ENCODE results near the gene DSEL. TPM values are rescaled to one million over a fixed set of nuclear protein-coding genes. Genes with fewer than 3 reads are reported as not detected.
A peak's percentile ranks its signal among the peaks of the same experiment; 100 is the strongest.

Gene DSEL
- total and polyA plus RNA-seq, 2 of the 8 experiments (the other 6 are each of a cell fraction or from before 2014, with no cell fraction given) = 3.0 to 22.8 TPM

GRCh38 chr18:67515942-67516538 is 480 bp downstream of the DSEL start (continued):
- TF ChIP-seq BCL11A (IDR thresholded peaks at IDR 0.05; ENCODE audit: low read depth in 2 of 2, low read length in 2 of 2) (no peak), POU5F1 (IDR thresholded peaks at IDR 0.05; ENCODE audit: low read depth, low read length) (no peak), GTF2F1 (IDR thresholded peaks at IDR 0.05; ENCODE audit: borderline replicate concordance, low read depth, low read length) (no peak), NRF1 (IDR thresholded peaks at IDR 0.05; ENCODE audit: low read depth, low read length) (no peak), SP4 (IDR thresholded peaks at IDR 0.05; ENCODE audit: low read length) (no peak), KDM5A (IDR thresholded peaks at IDR 0.05; ENCODE audit: low read length) (no peak), CEBPB (IDR thresholded peaks at IDR 0.05; ENCODE audit: low read depth, low read length) (0 out of 2 replicates have a peak, but pooled peaks have one; percentile 27), SAP30 (IDR thresholded peaks at IDR 0.05; ENCODE audit: insufficient read depth, insufficient replicate concordance, low read length) (no peak), TAF1 (IDR thresholded peaks at IDR 0.05; ENCODE audit: low read depth, low read length) (peak; percentile 53; the same call in 1 of the 2 replicates), ZNF274 (IDR thresholded peaks at IDR 0.05; ENCODE audit: borderline replicate concordance, extremely low read depth, low read length) (no peak), CREB1 (IDR thresholded peaks at IDR 0.05) (no peak), CTBP2 (IDR thresholded peaks at IDR 0.05; ENCODE audit: borderline replicate concordance, insufficient read depth, insufficient read length, low read length) (no peak), SP2 (IDR thresholded peaks at IDR 0.05; ENCODE audit: low read length) (no peak), YY1 (IDR thresholded peaks at IDR 0.05; ENCODE audit: low read depth, low read length) (0 out of 2 replicates have a peak, but pooled peaks have one; percentile 9), RFX5 (IDR thresholded peaks at IDR 0.05; ENCODE audit: borderline replicate concordance, low read depth, low read length) (no peak), POLR2A (IDR thresholded peaks at IDR 0.05; ENCODE audit: control extremely low read depth in 1 of 2, low read depth in 2 of 2, low read length in 2 of 2) (0 out of 3 replicates have a peak, but pooled peaks of 1 of the 2 experiments have one; percentile 17), SIN3A (conservative IDR thresholded peaks at IDR 0.05 in 1 of 2, IDR thresholded peaks at IDR 0.05 in 1 of 2; ENCODE audit: low read depth in 1 of 2, low read length in 2 of 2) (peak in 1 of 2 experiments; percentile 48; a peak in 1 of 4 replicates), ATF2 (IDR thresholded peaks at IDR 0.05; ENCODE audit: low read length) (no peak), BRCA1 (IDR thresholded peaks at IDR 0.05; ENCODE audit: low read depth, low read length) (no peak), E2F6 (IDR thresholded peaks at IDR 0.05) (no peak; the same call in 1 of the 2 replicates), SP1 (IDR thresholded peaks at IDR 0.05; ENCODE audit: low read depth, low read length) (no peak), KDM4A (IDR thresholded peaks at IDR 0.05; ENCODE audit: low read depth, low read length, severe bottlenecking) (peak; percentile 92)

Measured in H1 (cell line).